A549 treated with CORT108297 at 1 μM for 4 hours (cell line): Measurements from ENCODE around the gene PIK3IP1. TPM values are rescaled to one million over a fixed set of nuclear protein-coding genes. Genes with fewer than 3 reads are reported as not detected.

Source experiments
- total RNA-seq: library from RNA; stranded (reverse); fragments of 200-300 nt; extraction: Qiagen RNA extraction; gene quantifications from 5 replicates; pipeline ENCODE4 v1.2.3, GENCODE V29; 2022

The PIK3IP1 gene, protein sequence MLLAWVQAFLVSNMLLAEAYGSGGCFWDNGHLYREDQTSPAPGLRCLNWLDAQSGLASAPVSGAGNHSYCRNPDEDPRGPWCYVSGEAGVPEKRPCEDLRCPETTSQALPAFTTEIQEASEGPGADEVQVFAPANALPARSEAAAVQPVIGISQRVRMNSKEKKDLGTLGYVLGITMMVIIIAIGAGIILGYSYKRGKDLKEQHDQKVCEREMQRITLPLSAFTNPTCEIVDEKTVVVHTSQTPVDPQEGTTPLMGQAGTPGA
- 1.0 to 1.5 TPM (median 1.3 TPM) in 5 replicates for total RNA-seq

DNA sequence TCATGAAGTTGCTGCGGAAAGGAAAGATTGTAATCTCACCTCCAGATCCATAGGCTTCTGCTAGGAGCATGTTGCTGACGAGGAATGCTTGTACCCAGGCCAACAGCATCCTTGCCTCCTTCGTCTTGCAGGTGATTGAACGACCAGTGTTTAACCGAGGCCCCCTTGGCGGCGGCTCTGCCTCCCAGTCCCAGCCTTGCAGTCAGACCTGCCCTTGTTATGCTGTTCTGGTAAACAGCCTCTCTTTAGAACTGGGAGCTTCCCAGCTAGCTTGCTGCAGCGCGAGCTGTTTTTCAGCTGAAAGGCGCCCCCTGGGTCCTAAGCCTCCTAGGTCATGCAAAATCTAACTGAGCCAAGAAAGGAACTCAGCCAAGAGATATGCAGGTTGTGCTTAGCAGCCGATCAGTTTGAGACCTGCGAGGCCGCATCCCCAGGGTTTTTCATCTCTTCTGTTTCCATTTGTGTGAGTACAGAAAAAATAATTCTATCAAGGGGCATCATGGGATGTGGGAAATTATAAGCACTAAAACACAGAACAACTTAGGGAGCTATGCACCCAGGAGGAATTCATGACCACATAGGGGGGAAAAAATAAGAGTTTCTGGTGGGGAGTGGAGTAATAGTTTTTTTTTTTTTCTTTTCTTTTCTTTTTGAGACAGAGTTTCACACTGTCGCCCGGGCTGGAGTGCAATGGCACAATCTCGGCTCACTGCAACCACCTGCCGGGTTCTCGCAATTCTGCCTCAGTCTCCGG is at the start of gene PIK3IP1:
Gene PIK3IP1 (minus strand): TSS at position 253 of the 754 bp plus-strand sequence. CDS start 144 bp downstream, at position 109.

Other genes with a start within 250 kb of the PIK3IP1 start
- gene SMTN, start 211.2 kb downstream of the PIK3IP1 start, total RNA-seq: 27.3 to 33.2 TPM (median 30.1 TPM) in 5 replicates
- gene SELENOM, start 184.9 kb downstream of the PIK3IP1 start, total RNA-seq: 56.8 to 79.9 TPM (median 72.3 TPM) in 5 replicates
- 0.50 to 0.78 TPM (median 0.72 TPM) in 5 replicates for gene INPP5J, start 169.5 kb downstream of the PIK3IP1 start, total RNA-seq
- not detected in 5 replicates for gene PLA2G3, start 152.0 kb downstream of the PIK3IP1 start, total RNA-seq
- gene RNF185, start 132.3 kb downstream of the PIK3IP1 start, total RNA-seq: 22.4 to 25.0 TPM (median 22.7 TPM) in 5 replicates
- 6.5 to 9.1 TPM (median 8.6 TPM) in 5 replicates for gene LIMK2, start 80.2 kb downstream of the PIK3IP1 start, total RNA-seq
- gene PATZ1, start 53.9 kb upstream of the PIK3IP1 start, total RNA-seq: 16.4 to 22.6 TPM (median 21.1 TPM) in 5 replicates
- gene DRG1, start 107.1 kb upstream of the PIK3IP1 start, total RNA-seq: 55.0 to 92.0 TPM (median 57.4 TPM) in 5 replicates
- gene EIF4ENIF1, start 197.4 kb upstream of the PIK3IP1 start, total RNA-seq: 12.1 to 14.6 TPM (median 14.0 TPM) in 5 replicates
- 8.2 to 15.1 TPM (median 10.9 TPM) in 5 replicates for gene SFI1, start 204.0 kb upstream of the PIK3IP1 start, total RNA-seq